HepG2 (cell line): ENCODE data around the gene SLC1A2. TPM values are rescaled to one million over a fixed set of nuclear protein-coding genes. Genes with fewer than 3 reads are reported as not detected.

Source experiments
- ATAC-seq: fragments of 200-7000 bp; cut with Tn5 transposase; 3 replicates; pipeline ENCODE4 v1.9.1; 2020; ENCODE audit warnings: mild to moderate bottlenecking, moderate library complexity
- BruUV-seq: library from RNA; stranded (reverse); fragments of 400-500 nt; replicated peaks from 2 replicates; lab custom pipeline; 2021; lab: Mats Ljungman, UMichigan
- CTCF ChIA-PET: fragments of 300-600 bp; formaldehyde crosslinking; extraction: SDS; loops from one replicate; lab custom pipeline; 2021; ENCODE audit warnings: low total read pairs, inconsistent platforms, low intra/inter-chr PET ratio; lab: Yijun Ruan, JAX
- POLR2A ChIA-PET: fragments of 350-600 bp; sonication (Branson Sonifier 250); formaldehyde crosslinking; loops from one replicate; lab custom pipeline; 2020; ENCODE audit warnings: antibody characterized with exemption, inconsistent platforms; lab: Yijun Ruan, JAX
- DNase-seq: peaks from one replicate; pipeline ENCODE4 v3.0.0-alpha.2; 2015; ENCODE audit warnings: low spot score
- FAIRE-seq: peaks from 3 replicates; lab custom pipeline; 2011; peaks lifted over from hg19 to GRCh38; lab: Jason Lieb, UNC
- H2AFZ ChIP-seq: one replicate; pipeline ENCODE4 v1.6.1; 2011; ENCODE audit warnings: low read length, inconsistent platforms
- H3K27ac ChIP-seq: fragments of 300-600 bp; 3 replicates; pipeline ENCODE4 v1.8.0; 2011; ENCODE audit warnings: mixed run types, mild to moderate bottlenecking, mixed read lengths, low read length, inconsistent platforms; ENCODE audit not compliant: insufficient read depth; ENCODE audit errors: extremely low read length
- H3K27me3 ChIP-seq, 2 experiments: fragments of 200-600 bp in 1 of 2; 2 replicates in 1 of 2; 3 replicates in 1 of 2; pipeline versions ENCODE4 v1.6.0 to v1.8.0; 2011; ENCODE audit warnings: low read length in 2 of 2, mild to moderate bottlenecking in 2 of 2, moderate library complexity in 2 of 2, inconsistent platforms in 1 of 2; ENCODE audit not compliant: insufficient read depth in 2 of 2, control insufficient read depth in 1 of 2
- H3K36me3 ChIP-seq, 2 experiments: fragments of 200-600 bp in 1 of 2; replicated peaks in 1 of 2; 2 replicates in 1 of 2; 3 replicates in 1 of 2; pipeline versions ENCODE4 v1.5.1 to v1.8.0; 2011; ENCODE audit warnings: low read length in 2 of 2, inconsistent platforms in 1 of 2; ENCODE audit not compliant: insufficient read depth in 2 of 2, control insufficient read depth in 1 of 2
- H3K4me1 ChIP-seq: 2 replicates; pipeline ENCODE4 v1.5.1; 2012; ENCODE audit warnings: low read length, inconsistent platforms; ENCODE audit not compliant: insufficient read depth
- H3K4me2 ChIP-seq: 2 replicates; pipeline ENCODE4 v1.6.0; 2011; ENCODE audit warnings: low read depth, low read length, inconsistent platforms
- H3K4me3 ChIP-seq, 3 experiments: fragments of 200-600 bp in 1 of 3; sonication (generic), shearing (Covaris generic) in 1 of 3; replicated peaks in 1 of 3; 2 replicates each; pipeline ENCODE4 v1.5.1; 2011 to 2016; ENCODE audit warnings: low read length in 3 of 3, inconsistent platforms in 2 of 3, low read depth in 2 of 3, mild to moderate bottlenecking in 2 of 3, control low read depth in 1 of 3, mixed read lengths in 1 of 3; ENCODE audit not compliant: insufficient read depth in 1 of 3
- H3K79me2 ChIP-seq: one replicate; pipeline ENCODE4 v1.6.1; 2011; ENCODE audit warnings: low read length, inconsistent platforms; ENCODE audit not compliant: insufficient read depth
- H3K9ac ChIP-seq: 2 replicates; pipeline ENCODE4 v1.6.0; 2011; ENCODE audit warnings: mild to moderate bottlenecking, low read depth, low read length, inconsistent platforms; ENCODE audit not compliant: insufficient read depth
- H3K9me3 ChIP-seq: 2 replicates; pipeline ENCODE4 v1.5.1; 2012; ENCODE audit warnings: mild to moderate bottlenecking, low read length
- H4K20me1 ChIP-seq: 2 replicates; pipeline ENCODE4 v1.6.0; 2011; ENCODE audit warnings: inconsistent platforms, mild to moderate bottlenecking, low read length, moderate library complexity; ENCODE audit not compliant: insufficient read depth
- MIXL1 ChIP-seq: IDR thresholded peaks from 2 replicates; pipeline ENCODE4 v1.6.1; 2016
- WGBS: methylation state at CpG from one replicate; pipeline ENCODE4 v1.1.6; 2017; ENCODE audit warnings: low lambda C conversion rate; 5-methylcytosine and 5-hydroxymethylcytosine counted together
- in situ Hi-C: cut with HindIII; loops from 2 replicates; pipeline ENCODE4 v1.10.0; 2017; ENCODE audit warnings: low pct_unique_long_range_greater_than_20kb; ENCODE audit not compliant: extremely low pct_ligation_motif_present
- intact Hi-C: fragments of 100-400 bp; cut with micrococcal nuclease; formaldehyde crosslinking; loops from one replicate; pipeline ENCODE4 v1.10.0; 2022; ENCODE audit not compliant: unreplicated experiment
- polyA plus RNA-seq, 8 experiments: library from polyadenylated mRNA; depleted of rRNA in 3 of 8; stranded (reverse) in 7 of 8; unstranded in 1 of 8; fragments of >200 nt; fragmentation: Illumina TruSeq in 4 of 8; extraction: Trizol in 4 of 8; gene quantifications; 2 replicates each; pipeline versions ENCODE4 v1.2.1 to v1.2.3, GENCODE V29; 2011 to 2016; ENCODE audit warnings: low read depth in 4 of 8, missing spikeins in 1 of 8, mixed read lengths in 1 of 8; ENCODE audit not compliant: insufficient read depth in 1 of 8
- total RNA-seq, 5 experiments: library from RNA; depleted of rRNA; stranded (reverse); fragments of >200 nt; fragmentation: Illumina TruSeq; extraction: Trizol; gene quantifications; 2 replicates each; pipeline ENCODE4 v1.2.3, GENCODE V29; 2016; ENCODE audit warnings: low read depth in 1 of 5
- TF ChIP-seq, protein P1 (sequence below): sonication (generic); formaldehyde crosslinking; IDR thresholded peaks from 2 replicates; pipeline ENCODE4 v1.8.1; 2023; ENCODE audit warnings: mild to moderate bottlenecking, inconsistent platforms, moderate library complexity, missing genetic modification reagents, borderline replicate concordance
- TF ChIP-seq, protein P2 (sequence below): sonication (generic); formaldehyde crosslinking; IDR thresholded peaks from 2 replicates; pipeline ENCODE4 v1.5.1; 2020; ENCODE audit warnings: mild to moderate bottlenecking, missing genetic modification reagents, borderline replicate concordance

Gene SLC1A2
- total and polyA plus RNA-seq, 2 of the 13 experiments (the other 11 are each of a cell fraction or from before 2014, with no cell fraction given) = 23.2 to 43.2 TPM

DNA sequence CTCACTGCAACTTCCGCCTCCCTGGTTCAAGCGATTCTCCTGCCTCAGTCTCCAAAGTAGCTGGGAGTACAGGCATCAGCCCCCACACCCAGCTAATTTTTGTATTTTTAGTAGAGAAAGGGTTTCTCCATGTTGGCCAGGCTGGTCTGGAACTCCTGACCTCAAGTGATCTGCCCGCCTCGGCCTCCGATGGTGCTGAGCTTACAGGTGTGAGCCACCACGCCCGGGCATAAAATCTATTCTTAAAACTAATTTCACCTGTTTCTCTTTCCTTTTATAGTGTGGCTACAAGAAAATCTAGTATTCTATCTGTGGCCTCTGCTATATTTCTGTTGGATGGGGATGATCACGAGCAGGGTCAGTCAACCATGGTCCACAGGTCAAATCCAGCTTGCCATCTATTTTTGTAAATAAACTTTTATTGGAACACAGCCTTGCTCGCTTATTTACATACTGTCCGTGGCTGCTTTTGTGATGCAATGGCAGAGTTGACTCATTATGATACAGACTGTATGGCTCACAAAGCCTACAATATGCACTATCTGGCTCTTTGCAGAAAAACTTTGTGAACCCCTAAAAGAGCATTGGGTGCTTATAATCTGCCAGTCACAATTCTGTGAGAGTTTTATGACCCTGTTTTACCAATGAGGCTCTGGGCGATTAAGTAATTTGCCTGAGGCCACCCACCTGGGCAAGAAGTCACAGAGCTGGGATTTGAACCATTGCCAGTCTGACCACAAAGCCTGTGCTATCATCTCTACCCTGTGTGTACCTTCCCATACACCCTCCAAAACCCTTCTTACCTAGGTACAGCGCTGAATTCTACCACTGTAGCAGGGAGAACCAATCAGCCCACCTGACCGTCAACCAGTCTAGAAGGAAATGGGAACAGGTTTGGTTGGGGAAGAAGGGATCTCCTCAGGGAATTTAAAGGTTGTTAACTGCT, 28.3 kb downstream of the SLC1A2 start:
- peak; percentile 78 for DNase-seq
- H3K27ac ChIP-seq = no peak overlapping the region
- H3K36me3 ChIP-seq = no peaks in the 10 kb centered on the region
- H3K4me1 ChIP-seq = peaks cover 30% of the 10 kb centered on the region
- no peaks in the 10 kb centered on the region; the same call in 1 of the 2 replicates for H4K20me1 ChIP-seq
- 0 out of 5 replicates have a peak, but pooled peaks cover 2 to 6% of the 10 kb centered on the region in 2 experiments for H3K27me3 ChIP-seq
- ChIA-PET CTCF (interaction anchor here (0.8 to 2.0 kb wide), 2 partner anchors 465 to 878 kb away, joined by 3 to 18 read pairs; no protein-coding TSS in a partner anchor), POLR2A (interaction anchor here (2.0 to 2.1 kb wide), 2 partner anchors 31 to 461 kb away, joined by 5 to 9 read pairs; no protein-coding TSS in a partner anchor)
- peak overlapping the region in 2 of 3 experiments; percentile 32 to 34; a peak in 3 of 6 replicates for H3K4me3 ChIP-seq
- peak; percentile 88 for ATAC-seq
- H3K9me3 ChIP-seq = no peaks in the 10 kb centered on the region
- H3K4me2 ChIP-seq = peak overlapping the region; percentile 64
- H2AFZ ChIP-seq = peak overlapping the region; percentile 65
- in situ Hi-C loops (loop anchor here (25.0 kb wide), 2 partner anchors 804 to 1029 kb away; partner anchors contain the start of gene ABTB2), intact Hi-C loops (loop anchor here (1.0 to 10.0 kb wide), 4 partner anchors 31 to 894 kb away; no protein-coding TSS in a partner anchor)
- WGBS = 32% methylated on average over 13 of the region's 13 CpGs
- H3K9ac ChIP-seq = peak overlapping the region; percentile 28; the same call in 1 of the 2 replicates
- FAIRE-seq = no peak
- no peaks in the 10 kb centered on the region for H3K79me2 ChIP-seq
- BruUV-seq = no TSS peak
- TF ChIP-seq MIXL1 (CRISPR knock-in tag) = peak; percentile 69; the same call in 1 of the 2 replicates
- TF ChIP-seq, protein P1, sequence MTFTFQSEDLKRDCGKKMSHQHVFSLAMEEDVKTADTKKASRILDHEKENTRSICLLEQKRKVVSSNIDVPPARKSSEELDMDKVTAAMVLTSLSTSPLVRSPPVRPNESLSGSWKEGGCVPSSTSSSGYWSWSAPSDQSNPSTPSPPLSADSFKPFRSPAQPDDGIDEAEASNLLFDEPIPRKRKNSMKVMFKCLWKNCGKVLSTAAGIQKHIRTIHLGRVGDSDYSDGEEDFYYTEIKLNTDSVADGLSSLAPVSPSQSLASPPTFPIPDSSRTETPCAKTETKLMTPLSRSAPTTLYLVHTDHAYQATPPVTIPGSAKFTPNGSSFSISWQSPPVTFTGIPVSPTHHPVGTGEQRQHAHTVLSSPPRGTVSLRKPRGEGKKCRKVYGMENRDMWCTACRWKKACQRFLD (CRISPR knock-in tag) = no peak
- TF ChIP-seq, protein P2, sequence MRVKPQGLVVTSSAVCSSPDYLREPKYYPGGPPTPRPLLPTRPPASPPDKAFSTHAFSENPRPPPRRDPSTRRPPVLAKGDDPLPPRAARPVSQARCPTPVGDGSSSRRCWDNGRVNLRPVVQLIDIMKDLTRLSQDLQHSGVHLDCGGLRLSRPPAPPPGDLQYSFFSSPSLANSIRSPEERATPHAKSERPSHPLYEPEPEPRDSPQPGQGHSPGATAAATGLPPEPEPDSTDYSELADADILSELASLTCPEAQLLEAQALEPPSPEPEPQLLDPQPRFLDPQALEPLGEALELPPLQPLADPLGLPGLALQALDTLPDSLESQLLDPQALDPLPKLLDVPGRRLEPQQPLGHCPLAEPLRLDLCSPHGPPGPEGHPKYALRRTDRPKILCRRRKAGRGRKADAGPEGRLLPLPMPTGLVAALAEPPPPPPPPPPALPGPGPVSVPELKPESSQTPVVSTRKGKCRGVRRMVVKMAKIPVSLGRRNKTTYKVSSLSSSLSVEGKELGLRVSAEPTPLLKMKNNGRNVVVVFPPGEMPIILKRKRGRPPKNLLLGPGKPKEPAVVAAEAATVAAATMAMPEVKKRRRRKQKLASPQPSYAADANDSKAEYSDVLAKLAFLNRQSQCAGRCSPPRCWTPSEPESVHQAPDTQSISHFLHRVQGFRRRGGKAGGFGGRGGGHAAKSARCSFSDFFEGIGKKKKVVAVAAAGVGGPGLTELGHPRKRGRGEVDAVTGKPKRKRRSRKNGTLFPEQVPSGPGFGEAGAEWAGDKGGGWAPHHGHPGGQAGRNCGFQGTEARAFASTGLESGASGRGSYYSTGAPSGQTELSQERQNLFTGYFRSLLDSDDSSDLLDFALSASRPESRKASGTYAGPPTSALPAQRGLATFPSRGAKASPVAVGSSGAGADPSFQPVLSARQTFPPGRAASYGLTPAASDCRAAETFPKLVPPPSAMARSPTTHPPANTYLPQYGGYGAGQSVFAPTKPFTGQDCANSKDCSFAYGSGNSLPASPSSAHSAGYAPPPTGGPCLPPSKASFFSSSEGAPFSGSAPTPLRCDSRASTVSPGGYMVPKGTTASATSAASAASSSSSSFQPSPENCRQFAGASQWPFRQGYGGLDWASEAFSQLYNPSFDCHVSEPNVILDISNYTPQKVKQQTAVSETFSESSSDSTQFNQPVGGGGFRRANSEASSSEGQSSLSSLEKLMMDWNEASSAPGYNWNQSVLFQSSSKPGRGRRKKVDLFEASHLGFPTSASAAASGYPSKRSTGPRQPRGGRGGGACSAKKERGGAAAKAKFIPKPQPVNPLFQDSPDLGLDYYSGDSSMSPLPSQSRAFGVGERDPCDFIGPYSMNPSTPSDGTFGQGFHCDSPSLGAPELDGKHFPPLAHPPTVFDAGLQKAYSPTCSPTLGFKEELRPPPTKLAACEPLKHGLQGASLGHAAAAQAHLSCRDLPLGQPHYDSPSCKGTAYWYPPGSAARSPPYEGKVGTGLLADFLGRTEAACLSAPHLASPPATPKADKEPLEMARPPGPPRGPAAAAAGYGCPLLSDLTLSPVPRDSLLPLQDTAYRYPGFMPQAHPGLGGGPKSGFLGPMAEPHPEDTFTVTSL = 0 out of 2 replicates have a peak, but pooled peaks have one; percentile 82
